ENCODE measurements around the gene FOXF2.

The FOXF2 gene

DNA sequence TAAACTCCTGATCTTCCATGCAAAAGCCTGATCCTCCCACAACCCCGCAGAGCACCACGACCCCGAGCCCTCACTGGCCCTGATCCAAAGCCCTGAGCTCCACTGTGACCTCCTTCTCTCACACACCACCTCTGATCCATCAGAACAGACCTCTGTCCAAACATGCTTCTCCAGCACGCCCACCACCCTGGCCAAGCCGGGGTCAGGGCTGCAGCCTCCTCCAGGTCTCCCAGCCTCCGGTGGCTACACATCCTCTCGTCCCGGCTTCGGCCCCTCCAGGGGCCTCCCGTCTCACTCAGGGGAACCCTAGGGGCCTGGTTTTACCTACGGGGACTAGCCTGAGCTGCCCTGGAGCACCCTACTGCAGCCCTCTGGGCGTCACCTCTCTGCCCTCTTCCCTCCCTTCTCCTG, 49.1 kb downstream of the FOXF2 start:
- TF ChIP-seq, protein P1, sequence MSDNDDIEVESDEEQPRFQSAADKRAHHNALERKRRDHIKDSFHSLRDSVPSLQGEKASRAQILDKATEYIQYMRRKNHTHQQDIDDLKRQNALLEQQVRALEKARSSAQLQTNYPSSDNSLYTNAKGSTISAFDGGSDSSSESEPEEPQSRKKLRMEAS (IDR thresholded peaks at IDR 0.05; ENCODE audit: low read depth, low read length), result no peak
- TF ChIP-seq POLR2A (IDR thresholded peaks at IDR 0.05; ENCODE audit: extremely low read depth, insufficient read length) (no peak), MYC (IDR thresholded peaks at IDR 0.05; ENCODE audit: low read depth, low read length) (no peak)
- TF ChIP-seq, protein P2, sequence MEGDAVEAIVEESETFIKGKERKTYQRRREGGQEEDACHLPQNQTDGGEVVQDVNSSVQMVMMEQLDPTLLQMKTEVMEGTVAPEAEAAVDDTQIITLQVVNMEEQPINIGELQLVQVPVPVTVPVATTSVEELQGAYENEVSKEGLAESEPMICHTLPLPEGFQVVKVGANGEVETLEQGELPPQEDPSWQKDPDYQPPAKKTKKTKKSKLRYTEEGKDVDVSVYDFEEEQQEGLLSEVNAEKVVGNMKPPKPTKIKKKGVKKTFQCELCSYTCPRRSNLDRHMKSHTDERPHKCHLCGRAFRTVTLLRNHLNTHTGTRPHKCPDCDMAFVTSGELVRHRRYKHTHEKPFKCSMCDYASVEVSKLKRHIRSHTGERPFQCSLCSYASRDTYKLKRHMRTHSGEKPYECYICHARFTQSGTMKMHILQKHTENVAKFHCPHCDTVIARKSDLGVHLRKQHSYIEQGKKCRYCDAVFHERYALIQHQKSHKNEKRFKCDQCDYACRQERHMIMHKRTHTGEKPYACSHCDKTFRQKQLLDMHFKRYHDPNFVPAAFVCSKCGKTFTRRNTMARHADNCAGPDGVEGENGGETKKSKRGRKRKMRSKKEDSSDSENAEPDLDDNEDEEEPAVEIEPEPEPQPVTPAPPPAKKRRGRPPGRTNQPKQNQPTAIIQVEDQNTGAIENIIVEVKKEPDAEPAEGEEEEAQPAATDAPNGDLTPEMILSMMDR (IDR thresholded peaks at IDR 0.05; ENCODE audit: low read depth, low read length), result no peak
- H3K4me3 ChIP-seq (ENCODE audit: low read depth, low read length), result no peak overlapping the region
- no peak for DNase-seq (ENCODE audit: low read depth)

DNA sequence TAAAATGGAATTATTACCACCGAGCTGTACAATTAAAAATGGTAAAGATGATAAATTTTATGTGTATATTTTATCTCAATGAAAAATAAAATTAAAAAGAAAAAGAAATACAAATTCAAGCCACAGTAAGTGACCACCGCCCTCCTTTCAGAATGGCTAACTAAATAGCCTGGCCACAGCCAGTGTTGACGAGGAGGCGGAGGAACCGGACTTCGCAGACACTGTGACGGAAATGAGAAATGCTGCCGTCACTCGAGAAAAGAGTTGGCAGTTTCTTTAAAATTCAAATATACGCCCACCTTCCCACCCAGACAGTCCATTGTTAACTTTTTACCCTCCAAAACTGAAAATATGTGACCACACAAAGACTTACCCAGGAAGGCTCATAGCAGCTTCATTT, 50.0 kb downstream of the FOXF2 start:
- TF ChIP-seq MYC (IDR thresholded peaks at IDR 0.05; ENCODE audit: low read depth, low read length) (no peak), POLR2A (IDR thresholded peaks at IDR 0.05; ENCODE audit: extremely low read depth, insufficient read length) (no peak)
- TF ChIP-seq, protein P2 (IDR thresholded peaks at IDR 0.05; ENCODE audit: low read depth, low read length), result no peak
- TF ChIP-seq, protein P1 (IDR thresholded peaks at IDR 0.05; ENCODE audit: low read depth, low read length), result no peak
- no peak for DNase-seq (ENCODE audit: low read depth)
- no peak overlapping the region for H3K4me3 ChIP-seq (ENCODE audit: low read depth, low read length)

DNA sequence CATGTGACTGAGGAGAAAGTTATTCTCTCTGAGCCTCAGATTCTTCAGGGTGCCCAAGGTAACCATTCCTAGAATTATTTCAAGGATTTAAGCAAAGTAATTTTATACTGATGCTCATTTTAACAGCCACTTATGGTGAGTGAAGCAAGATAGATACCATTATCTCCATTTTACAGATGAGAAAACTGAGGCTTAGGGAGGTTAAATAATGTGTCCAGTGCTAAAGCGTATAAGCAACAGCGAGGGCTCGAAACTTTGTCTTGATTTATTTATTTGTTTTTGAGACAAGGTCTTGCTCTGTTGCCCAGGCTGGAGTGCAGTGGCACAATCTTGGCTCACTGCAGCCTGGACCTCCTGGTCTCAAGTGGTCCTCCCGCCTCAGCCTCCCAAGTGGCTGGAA, 53.6 kb downstream of the FOXF2 start:
- TF ChIP-seq, protein P1 (IDR thresholded peaks at IDR 0.05; ENCODE audit: low read depth, low read length), result no peak
- TF ChIP-seq MYC (IDR thresholded peaks at IDR 0.05; ENCODE audit: low read depth, low read length) (no peak), POLR2A (IDR thresholded peaks at IDR 0.05; ENCODE audit: extremely low read depth, insufficient read length) (no peak)
- TF ChIP-seq, protein P2 (IDR thresholded peaks at IDR 0.05; ENCODE audit: low read depth, low read length), result no peak
- H3K4me3 ChIP-seq (ENCODE audit: low read depth, low read length), result no peak overlapping the region
- no peak for DNase-seq (ENCODE audit: low read depth)

Data from NB4 (cell line).